ENCODE data around the gene FRYL.
"Not testable (repeated sequence)": the region's sequence is repeated elsewhere in the genome, so short reads cannot be mapped to it uniquely, and the experiment has no call there.

The FRYL gene

GRCh38 chr4:48742412-48742811 is 37.7 kb downstream of the FRYL start:
- no peak for DNase-seq

GRCh38 chr4:48739560-48740019 is 40.5 kb downstream of the FRYL start:
- no peak for DNase-seq

- no peak for DNase-seq
Measured at GRCh38 chr4:48738856-48739255, 41.2 kb downstream of the FRYL start.

- not testable (repeated sequence) for DNase-seq
Measured at GRCh38 chr4:48728906-48729496, 51.1 kb downstream of the FRYL start.

GRCh38 chr4:48727666-48728459 is 52.2 kb downstream of the FRYL start:
- no peak for DNase-seq

GRCh38 chr4:48725414-48725813 is 54.7 kb downstream of the FRYL start:
- no peak for DNase-seq

- no peak for DNase-seq
Measured at GRCh38 chr4:48722509-48723446, 57.3 kb downstream of the FRYL start.

- no peak for DNase-seq
Measured at GRCh38 chr4:48720459-48720858, 59.6 kb downstream of the FRYL start.

GRCh38 chr4:48718818-48719465 is 61.1 kb downstream of the FRYL start:
- no peak for DNase-seq

GRCh38 chr4:48716285-48716684 is 63.8 kb downstream of the FRYL start:
- not testable (repeated sequence) for DNase-seq

- DNase-seq = no peak
Measured at GRCh38 chr4:48710446-48711209, 69.5 kb downstream of the FRYL start.

- DNase-seq = no peak
Measured at GRCh38 chr4:48709901-48710300, 70.2 kb downstream of the FRYL start.

GRCh38 chr4:48708610-48709009 is 71.5 kb downstream of the FRYL start:
- DNase-seq = no peak

GRCh38 chr4:48706736-48707135 is 73.3 kb downstream of the FRYL start:
- DNase-seq = no peak

- DNase-seq = no peak
Measured at GRCh38 chr4:48705609-48706008, 74.5 kb downstream of the FRYL start.

- DNase-seq = no peak
Measured at GRCh38 chr4:48704091-48704802, 75.8 kb downstream of the FRYL start.

GRCh38 chr4:48699475-48699874 is 80.6 kb downstream of the FRYL start:
- no peak for DNase-seq

- DNase-seq = no peak
Measured at GRCh38 chr4:48698029-48698971, 81.8 kb downstream of the FRYL start.

- not testable (repeated sequence) for DNase-seq
Measured at GRCh38 chr4:48697516-48697915, 82.6 kb downstream of the FRYL start.

- no peak for DNase-seq
Measured at GRCh38 chr4:48694824-48695223, 85.3 kb downstream of the FRYL start.

Measured in NK-92 treated with Interleukin-12 subunit alpha and Interleukin-12 subunit beta, amount 100 ng/mL, for 24 hours (cell line).